SU-DHL-6 (cell line): ENCODE measurements around the gene MRPL27.
"Not testable (repeated sequence)": the region's sequence is repeated elsewhere in the genome, so short reads cannot be mapped to it uniquely, and the experiment has no call there.

Source experiments
- CTCF ChIP-seq: fragments of 200-600 bp; sonication (generic); IDR thresholded peaks from one replicate; pipeline ENCODE4 v1.5.1; 2017; ENCODE audit warnings: antibody characterized with exemption, mild to moderate bottlenecking, low read length, moderate library complexity; ENCODE audit not compliant: insufficient read depth, poor library complexity, severe bottlenecking
- EZH2phosphoT487 ChIP-seq: fragments of 200-600 bp; sonication (generic), shearing (Covaris generic); conservative IDR thresholded peaks from 2 replicates; pipeline ENCODE4 v1.6.1; 2018; ENCODE audit warnings: mild to moderate bottlenecking, antibody characterized with exemption, low read length, moderate library complexity, mixed read lengths

GRCh38 chr17:50333291-50334057, 39.5 kb downstream of the MRPL27 start:
- not testable (repeated sequence) for TF ChIP-seq CTCF, EZH2phosphoT487
